IMR-90 (cell line): ENCODE measurements around the gene CCDC116. TPM values are rescaled to one million over a fixed set of nuclear protein-coding genes. Genes with fewer than 3 reads are reported as not detected.

Experiments
- ATAC-seq: fragments of 200-7000 bp; cut with Tn5 transposase; 2 replicates; pipeline ENCODE4 v1.9.1; 2020; ENCODE audit warnings: low read depth, mild to moderate bottlenecking, moderate library complexity
- BruUV-seq: library from RNA; stranded (reverse); fragments of 400-500 nt; replicated peaks from 2 replicates; lab custom pipeline; 2021; lab: Mats Ljungman, UMichigan
- CTCF ChIA-PET: fragments of 300-600 bp; formaldehyde crosslinking; extraction: SDS; loops from one replicate; lab custom pipeline; 2021; ENCODE audit warnings: antibody characterized with exemption; lab: Yijun Ruan, JAX
- POLR2A ChIA-PET: fragments of 300-600 bp; sonication (Branson Sonifier 250); formaldehyde crosslinking; loops from one replicate; lab custom pipeline; 2022; ENCODE audit warnings: antibody characterized with exemption; ENCODE audit not compliant: unreplicated experiment; lab: Charles Lee
- DNase-seq: peaks from one replicate; pipeline ENCODE4 v3.0.0; 2013
- H2AFZ ChIP-seq: replicated peaks from 2 replicates; pipeline ENCODE3; 2013; ENCODE audit warnings: low read length, mild to moderate bottlenecking; ENCODE audit not compliant: poor library complexity
- H2AK5ac ChIP-seq: 2 replicates; pipeline ENCODE4 v1.6.1; 2013; ENCODE audit warnings: low read depth, low read length, inconsistent platforms
- H2AK9ac ChIP-seq: replicated peaks from 2 replicates; pipeline ENCODE3; 2013; ENCODE audit warnings: mild to moderate bottlenecking, low read depth, low read length, moderate library complexity; ENCODE audit not compliant: poor library complexity
- H2BK120ac ChIP-seq: 2 replicates; pipeline ENCODE4 v1.6.1; 2013; ENCODE audit warnings: low read depth, low read length, inconsistent platforms
- H2BK15ac ChIP-seq: 3 replicates; pipeline ENCODE4 v1.6.1; 2013; ENCODE audit warnings: low read depth, low read length, inconsistent platforms
- H2BK20ac ChIP-seq: 2 replicates; pipeline ENCODE4 v1.6.1; 2013; ENCODE audit warnings: low read depth, mild to moderate bottlenecking, inconsistent platforms, low read length, moderate library complexity
- H2BK5ac ChIP-seq: 2 replicates; pipeline ENCODE4 v1.6.1; 2013; ENCODE audit warnings: mild to moderate bottlenecking, low read depth, low read length, inconsistent platforms; ENCODE audit not compliant: poor library complexity, severe bottlenecking
- H3K14ac ChIP-seq: replicated peaks from 2 replicates; pipeline ENCODE4 v1.6.1; 2013; ENCODE audit warnings: low read depth, low read length, inconsistent platforms
- H3K18ac ChIP-seq: 2 replicates; pipeline ENCODE4 v1.6.1; 2013; ENCODE audit warnings: low read depth, low read length, control low read depth
- H3K23ac ChIP-seq: 2 replicates; pipeline ENCODE4 v1.6.1; 2013; ENCODE audit warnings: low read depth, low read length, inconsistent platforms
- H3K27ac ChIP-seq: 2 replicates; pipeline ENCODE4 v1.5.1; 2013; ENCODE audit warnings: mild to moderate bottlenecking, control low read depth, low read length; ENCODE audit not compliant: insufficient read depth
- H3K27me3 ChIP-seq: 2 replicates; pipeline ENCODE4 v1.6.1; 2013; ENCODE audit warnings: low read length; ENCODE audit not compliant: control insufficient read depth, insufficient read depth
- H3K36me3 ChIP-seq: 2 replicates; pipeline ENCODE4 v1.6.1; 2013; ENCODE audit warnings: low read length, mixed read lengths; ENCODE audit not compliant: control insufficient read depth, insufficient read depth
- H3K4ac ChIP-seq: 2 replicates; pipeline ENCODE4 v1.6.1; 2013; ENCODE audit warnings: low read depth, low read length, inconsistent platforms
- H3K4me1 ChIP-seq: 2 replicates; pipeline ENCODE4 v1.6.1; 2013; ENCODE audit warnings: low read length, mixed read lengths; ENCODE audit not compliant: control insufficient read depth, insufficient read depth
- H3K4me2 ChIP-seq: 2 replicates; pipeline ENCODE4 v1.6.1; 2013; ENCODE audit warnings: low read depth, mild to moderate bottlenecking, control low read depth, low read length, moderate library complexity
- H3K4me3 ChIP-seq: 2 replicates; pipeline ENCODE4 v1.5.1; 2013; ENCODE audit warnings: low read depth, mild to moderate bottlenecking, control low read depth, low read length, moderate library complexity; ENCODE audit not compliant: insufficient read depth
- H3K56ac ChIP-seq: 2 replicates; pipeline ENCODE4 v1.6.1; 2013; ENCODE audit warnings: low read length, inconsistent platforms; ENCODE audit not compliant: insufficient read depth; ENCODE audit errors: extremely low read depth
- H3K79me1 ChIP-seq, 2 experiments: 2 replicates each; pipeline ENCODE4 v1.6.1; 2013; ENCODE audit warnings: low read length in 2 of 2, inconsistent platforms in 1 of 2, low read depth in 1 of 2
- H3K9ac ChIP-seq: 2 replicates; pipeline ENCODE4 v1.6.1; 2013; ENCODE audit warnings: low read depth, low read length, control low read depth
- H3K9me1 ChIP-seq: 2 replicates; pipeline ENCODE4 v1.6.1; 2013; ENCODE audit warnings: low read length, inconsistent platforms; ENCODE audit not compliant: insufficient read depth
- H3K9me3 ChIP-seq: 2 replicates; pipeline ENCODE4 v1.6.1; 2013; ENCODE audit warnings: low read length; ENCODE audit not compliant: control insufficient read depth, insufficient read depth
- H4K20me1 ChIP-seq: 2 replicates; pipeline ENCODE4 v1.6.1; 2013; ENCODE audit warnings: low read length, inconsistent platforms; ENCODE audit not compliant: insufficient read depth
- H4K5ac ChIP-seq: 2 replicates; pipeline ENCODE4 v1.6.1; 2013; ENCODE audit warnings: mild to moderate bottlenecking, low read depth, low read length, control low read depth
- H4K8ac ChIP-seq, 2 experiments: 2 replicates each; pipeline ENCODE4 v1.6.1; 2013; ENCODE audit warnings: low read depth in 2 of 2, low read length in 2 of 2, control low read depth in 1 of 2, inconsistent platforms in 1 of 2
- H4K91ac ChIP-seq: 2 replicates; pipeline ENCODE4 v1.6.1; 2013; ENCODE audit warnings: low read depth, low read length, inconsistent platforms; ENCODE audit not compliant: insufficient read depth
- BHLHE40 ChIP-seq: fragments of 150-350 bp; IDR thresholded peaks from 2 replicates; pipeline ENCODE4 v1.6.1; 2016; ENCODE audit warnings: mild to moderate bottlenecking, low read depth, low read length
- CEBPB ChIP-seq: IDR thresholded peaks from 2 replicates; pipeline ENCODE4 v1.6.1; 2012; ENCODE audit warnings: low read depth, low read length, improper control_type of control experiment
- CHD1 ChIP-seq: IDR thresholded peaks from 2 replicates; pipeline ENCODE4 v1.6.1; 2012; ENCODE audit warnings: low read depth, low read length, improper control_type of control experiment
- FOS ChIP-seq: fragments of 150-350 bp; IDR thresholded peaks from 2 replicates; pipeline ENCODE4 v1.6.1; 2016; ENCODE audit warnings: low read depth, low read length
- MAFK ChIP-seq: IDR thresholded peaks from 2 replicates; pipeline ENCODE4 v1.6.1; 2012; ENCODE audit warnings: low read depth, low read length, improper control_type of control experiment
- MAZ ChIP-seq: IDR thresholded peaks from 2 replicates; pipeline ENCODE4 v1.6.1; 2012; ENCODE audit warnings: low read depth, mild to moderate bottlenecking, low read length, improper control_type of control experiment, moderate library complexity, borderline replicate concordance
- MXI1 ChIP-seq: IDR thresholded peaks from 2 replicates; pipeline ENCODE4 v1.6.1; 2012; ENCODE audit warnings: low read depth, mild to moderate bottlenecking, low read length, moderate library complexity, borderline replicate concordance
- NFE2L2 ChIP-seq: fragments of 150-350 bp; IDR thresholded peaks from 2 replicates; pipeline ENCODE4 v1.6.1; 2016; ENCODE audit warnings: low read depth, mild to moderate bottlenecking, low read length
- POLR2A ChIP-seq: IDR thresholded peaks from 2 replicates; pipeline ENCODE4 v1.6.1; 2012; ENCODE audit warnings: mild to moderate bottlenecking, low read depth, low read length
- RAD21 ChIP-seq: IDR thresholded peaks from 2 replicates; pipeline ENCODE4 v1.6.1; 2012; ENCODE audit warnings: low read length, improper control_type of control experiment
- RCOR1 ChIP-seq: IDR thresholded peaks from 2 replicates; pipeline ENCODE4 v1.6.1; 2012; ENCODE audit warnings: mild to moderate bottlenecking, low read length, improper control_type of control experiment; ENCODE audit not compliant: insufficient replicate concordance
- RFX5 ChIP-seq: IDR thresholded peaks from 2 replicates; pipeline ENCODE4 v1.8.0; 2012; ENCODE audit warnings: low read depth, mild to moderate bottlenecking, low read length, moderate library complexity
- WGBS, 2 experiments: methylation state at CpG; one replicate each; pipeline versions ENCODE4 v1.1.5 to v1.1.7; 2013; ENCODE audit warnings: missing lambda C conversion rate in 2 of 2; ENCODE audit not compliant: insufficient read length in 1 of 2; ENCODE audit errors: extremely low coverage in 2 of 2; 5-methylcytosine and 5-hydroxymethylcytosine counted together
- dilution Hi-C: fragments of 300-500 bp; cut with HindIII; formaldehyde crosslinking; loops from one replicate; pipeline ENCODE4 v1.14.3; 2018; ENCODE audit warnings: low sequenced_read_pairs; ENCODE audit not compliant: unreplicated experiment
- in situ Hi-C: fragments of 300-500 bp; cut with MboI; formaldehyde crosslinking; loops from 3 replicates; pipeline ENCODE4 v1.14.3; 2019; ENCODE audit warnings: low sequenced_read_pairs, inconsistent platforms, mixed read lengths
- intact Hi-C: fragments of 100-400 bp; cut with micrococcal nuclease; formaldehyde crosslinking; loops from 2 replicates; pipeline ENCODE4 v1.10.0; 2022
- polyA plus RNA-seq, 3 experiments: library from polyadenylated mRNA; depleted of rRNA; stranded (reverse); fragments of >200 nt; gene quantifications; 2 replicates each; pipeline ENCODE4 v1.2.3, GENCODE V29; 2012; ENCODE audit warnings: low replicate concordance in 1 of 3
- total RNA-seq: library from RNA; depleted of rRNA; stranded (reverse); fragments of >200 nt; gene quantifications from 2 replicates; pipeline ENCODE4 v1.2.3, GENCODE V29; 2012
- TF ChIP-seq, protein P1 (sequence below): fragments of 150-350 bp; IDR thresholded peaks from 2 replicates; pipeline ENCODE4 v1.6.1; 2017; ENCODE audit warnings: mild to moderate bottlenecking, antibody characterized with exemption, low read length, low read depth
- TF ChIP-seq, protein P2 (sequence below): conservative IDR thresholded peaks from 2 replicates; pipeline ENCODE4 v1.5.1; 2012; ENCODE audit warnings: mild to moderate bottlenecking, low read depth, low read length, improper control_type of control experiment
- TF ChIP-seq, protein P3 (sequence below): fragments of 150-350 bp; IDR thresholded peaks from 2 replicates; pipeline ENCODE4 v1.6.1; 2016; ENCODE audit warnings: low read depth, mild to moderate bottlenecking, low read length, moderate library complexity, borderline replicate concordance

CCDC116 gene
- total and polyA plus RNA-seq, 2 of the 4 experiments (the other 2 are of a cell fraction), result under 0.01 to 0.27 TPM

DNA sequence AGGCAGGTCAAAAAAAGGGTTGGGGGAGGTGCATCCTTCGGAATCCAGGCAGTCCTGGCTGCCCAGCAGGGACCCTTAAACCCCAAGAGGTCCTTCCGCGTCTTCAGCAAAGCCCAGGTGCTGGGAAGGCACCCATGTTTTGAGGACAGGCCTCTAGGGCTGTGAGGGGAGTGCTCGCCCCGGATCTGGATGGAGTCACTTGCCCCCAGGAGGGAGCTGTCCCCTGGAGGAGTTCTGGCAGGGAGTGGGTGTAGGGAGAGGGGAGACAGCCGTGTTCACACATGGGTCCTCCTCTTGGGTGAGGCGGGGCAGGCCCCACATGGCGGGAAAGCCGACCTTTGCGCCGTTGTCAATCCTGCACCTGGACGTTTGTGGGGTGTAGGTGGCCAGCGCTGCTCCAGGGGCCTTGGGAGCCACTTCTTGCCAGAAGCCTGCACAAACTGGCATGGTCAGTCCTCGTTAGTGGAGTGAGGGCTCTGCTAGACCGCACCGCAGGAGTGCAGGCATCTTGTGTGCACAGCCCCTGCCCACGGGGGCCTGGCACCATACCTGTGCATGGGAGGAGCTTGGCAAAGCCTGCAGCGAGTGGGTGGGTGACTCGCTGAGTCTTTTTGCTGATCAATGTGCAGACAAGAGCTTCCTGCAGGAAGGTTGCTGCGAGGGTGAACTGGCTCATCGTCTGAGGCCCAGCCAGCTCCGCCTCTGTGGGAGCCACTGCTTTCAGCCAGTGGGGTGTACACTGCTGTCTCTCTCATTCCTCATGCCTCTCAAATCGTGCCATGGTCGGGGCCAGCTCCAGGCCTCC lies 49.2 kb downstream of the CCDC116 start:
- BruUV-seq, result no TSS peak
- no peak overlapping the region for H3K23ac ChIP-seq
- intact Hi-C loops (no loop called here), dilution Hi-C loops (no loop called here), in situ Hi-C loops (no loop called here)
- no peak overlapping the region for H4K91ac ChIP-seq
- no peak overlapping the region for H3K4me2 ChIP-seq
- H2AK5ac ChIP-seq, result no peak overlapping the region
- H3K27me3 ChIP-seq, result no peaks in the 10 kb centered on the region
- H3K9me3 ChIP-seq, result no peaks in the 10 kb centered on the region
- no peak overlapping the region for H4K5ac ChIP-seq
- no peak overlapping the region for H3K4me3 ChIP-seq
- CTCF ChIA-PET, result no interaction called here
- H2AFZ ChIP-seq, result no peak overlapping the region
- ATAC-seq (no peak), DNase-seq (no peak)
- H3K14ac ChIP-seq, result no peak overlapping the region
- H4K20me1 ChIP-seq, result no peaks in the 10 kb centered on the region
- H2BK120ac ChIP-seq, result no peak overlapping the region
- no peak overlapping the region for H2BK15ac ChIP-seq
- H3K9ac ChIP-seq, result no peak overlapping the region
- no peak overlapping the region for H3K4ac ChIP-seq
- H3K36me3 ChIP-seq, result peaks cover 45% of the 10 kb centered on the region
- no peaks in the 10 kb centered on the region for H3K79me1 ChIP-seq
- WGBS, 2 experiments, result 82% methylated on average over 6 of the region's 24 CpGs; no CpG with 5 or more reads in 1 of the 2 experiments
- H2BK5ac ChIP-seq, result no peak overlapping the region
- no peak overlapping the region for H2BK20ac ChIP-seq
- POLR2A ChIA-PET, result no interaction called here
- no peak overlapping the region for H3K56ac ChIP-seq
- no peak overlapping the region for H2AK9ac ChIP-seq
- H3K4me1 ChIP-seq, result no peaks in the 10 kb centered on the region
- no peak overlapping the region for H3K27ac ChIP-seq
- peaks cover 2% of the 10 kb centered on the region; the same call in 1 of the 2 replicates for H3K9me1 ChIP-seq
- no peak overlapping the region for H3K18ac ChIP-seq
- H4K8ac ChIP-seq, result no peak overlapping the region
- no peak for TF ChIP-seq RCOR1
- TF ChIP-seq, protein P1, sequence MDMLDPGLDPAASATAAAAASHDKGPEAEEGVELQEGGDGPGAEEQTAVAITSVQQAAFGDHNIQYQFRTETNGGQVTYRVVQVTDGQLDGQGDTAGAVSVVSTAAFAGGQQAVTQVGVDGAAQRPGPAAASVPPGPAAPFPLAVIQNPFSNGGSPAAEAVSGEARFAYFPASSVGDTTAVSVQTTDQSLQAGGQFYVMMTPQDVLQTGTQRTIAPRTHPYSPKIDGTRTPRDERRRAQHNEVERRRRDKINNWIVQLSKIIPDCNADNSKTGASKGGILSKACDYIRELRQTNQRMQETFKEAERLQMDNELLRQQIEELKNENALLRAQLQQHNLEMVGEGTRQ, result no peak
- TF ChIP-seq CHD1, result no peak
- TF ChIP-seq, protein P2, sequence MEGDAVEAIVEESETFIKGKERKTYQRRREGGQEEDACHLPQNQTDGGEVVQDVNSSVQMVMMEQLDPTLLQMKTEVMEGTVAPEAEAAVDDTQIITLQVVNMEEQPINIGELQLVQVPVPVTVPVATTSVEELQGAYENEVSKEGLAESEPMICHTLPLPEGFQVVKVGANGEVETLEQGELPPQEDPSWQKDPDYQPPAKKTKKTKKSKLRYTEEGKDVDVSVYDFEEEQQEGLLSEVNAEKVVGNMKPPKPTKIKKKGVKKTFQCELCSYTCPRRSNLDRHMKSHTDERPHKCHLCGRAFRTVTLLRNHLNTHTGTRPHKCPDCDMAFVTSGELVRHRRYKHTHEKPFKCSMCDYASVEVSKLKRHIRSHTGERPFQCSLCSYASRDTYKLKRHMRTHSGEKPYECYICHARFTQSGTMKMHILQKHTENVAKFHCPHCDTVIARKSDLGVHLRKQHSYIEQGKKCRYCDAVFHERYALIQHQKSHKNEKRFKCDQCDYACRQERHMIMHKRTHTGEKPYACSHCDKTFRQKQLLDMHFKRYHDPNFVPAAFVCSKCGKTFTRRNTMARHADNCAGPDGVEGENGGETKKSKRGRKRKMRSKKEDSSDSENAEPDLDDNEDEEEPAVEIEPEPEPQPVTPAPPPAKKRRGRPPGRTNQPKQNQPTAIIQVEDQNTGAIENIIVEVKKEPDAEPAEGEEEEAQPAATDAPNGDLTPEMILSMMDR, result no peak
- TF ChIP-seq MAFK, result no peak
- no peak for TF ChIP-seq POLR2A
- no peak for TF ChIP-seq MAZ
- no peak for TF ChIP-seq CEBPB
- TF ChIP-seq BHLHE40, result no peak
- no peak for TF ChIP-seq RFX5
- TF ChIP-seq RAD21, result no peak
- TF ChIP-seq NFE2L2, result no peak
- TF ChIP-seq FOS, result no peak
- TF ChIP-seq, protein P3, sequence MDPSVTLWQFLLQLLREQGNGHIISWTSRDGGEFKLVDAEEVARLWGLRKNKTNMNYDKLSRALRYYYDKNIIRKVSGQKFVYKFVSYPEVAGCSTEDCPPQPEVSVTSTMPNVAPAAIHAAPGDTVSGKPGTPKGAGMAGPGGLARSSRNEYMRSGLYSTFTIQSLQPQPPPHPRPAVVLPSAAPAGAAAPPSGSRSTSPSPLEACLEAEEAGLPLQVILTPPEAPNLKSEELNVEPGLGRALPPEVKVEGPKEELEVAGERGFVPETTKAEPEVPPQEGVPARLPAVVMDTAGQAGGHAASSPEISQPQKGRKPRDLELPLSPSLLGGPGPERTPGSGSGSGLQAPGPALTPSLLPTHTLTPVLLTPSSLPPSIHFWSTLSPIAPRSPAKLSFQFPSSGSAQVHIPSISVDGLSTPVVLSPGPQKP, result no peak
- TF ChIP-seq MXI1, result no peak
